Caki2 (cell line): ENCODE data around the gene KRTAP3-3. TPM values are rescaled to one million over a fixed set of nuclear protein-coding genes. Genes with fewer than 3 reads are reported as not detected.
"Not testable (repeated sequence)": the region's sequence is repeated elsewhere in the genome, so short reads cannot be mapped to it uniquely, and the experiment has no call there.

Experiments used
- DNase-seq: peaks from one replicate; pipeline ENCODE4 v3.0.0-alpha.2; 2015; ENCODE audit warnings: low read depth
- in situ Hi-C: cut with HindIII; loops from 2 replicates; pipeline ENCODE4 v1.10.0; 2016; ENCODE audit warnings: low sequenced_read_pairs, low pct_unique_long_range_greater_than_20kb, mixed read lengths
- total RNA-seq: library from RNA; depleted of rRNA; stranded (reverse); fragments of >200 nt; shearing (Covaris generic); gene quantifications from 2 replicates; pipeline ENCODE4 v1.2.3, GENCODE V29; 2014; ENCODE audit warnings: low replicate concordance

The KRTAP3-3 gene
- total RNA-seq, 1 experiment from 2014 or later: not detected

- no peak for DNase-seq
- in situ Hi-C loops: no loop called here
These were observed 16.0 kb upstream of the KRTAP3-3 start for GRCh38 chr17:41009936-41010335.

- no peak for DNase-seq
- in situ Hi-C loops: no loop called here
These were observed 15.4 kb upstream of the KRTAP3-3 start for GRCh38 chr17:41009301-41009760.

GRCh38 chr17:41008811-41009210, 14.8 kb upstream of the KRTAP3-3 start, which contains the start of gene KRTAP3-1:
Gene KRTAP3-1 (minus strand): TSS chr17:41009128. CDS start chr17:41009074, 54 bp downstream.
- DNase-seq: no peak
- in situ Hi-C loops: no loop called here

- in situ Hi-C loops: no loop called here
- DNase-seq: no peak
These were observed 10.4 kb upstream of the KRTAP3-3 start for GRCh38 chr17:41004397-41004796.

- in situ Hi-C loops: no loop called here
- DNase-seq: no peak
These were observed 10.0 kb upstream of the KRTAP3-3 start for GRCh38 chr17:41003926-41004325.

GRCh38 chr17:41002814-41003213, 8.8 kb upstream of the KRTAP3-3 start:
- in situ Hi-C loops: no loop called here
- DNase-seq: no peak

- DNase-seq: no peak
- in situ Hi-C loops: no loop called here
These were observed 7.8 kb upstream of the KRTAP3-3 start for GRCh38 chr17:41001795-41002194.

- in situ Hi-C loops, DNase-seq: not testable (repeated sequence)
These were observed 5.6 kb upstream of the KRTAP3-3 start, which contains the start of gene KRTAP3-2 for GRCh38 chr17:40999563-40999962. Gene KRTAP3-2 (minus strand): TSS chr17:40999906. CDS start chr17:40999853, 53 bp downstream.

- DNase-seq: no peak
- in situ Hi-C loops: no loop called here
These were observed 3.4 kb upstream of the KRTAP3-3 start for GRCh38 chr17:40997361-40997760.

- in situ Hi-C loops: no loop called here
- DNase-seq: no peak
These were observed 2.9 kb upstream of the KRTAP3-3 start for GRCh38 chr17:40996829-40997228.

- DNase-seq: no peak
- in situ Hi-C loops: no loop called here
These were observed 1.2 kb upstream of the KRTAP3-3 start for GRCh38 chr17:40995116-40995515.

GRCh38 chr17:40993084-40993483, 880 bp downstream of the KRTAP3-3 start:
- no peak for DNase-seq
- in situ Hi-C loops: no loop called here

GRCh38 chr17:40992666-40993065, 1.3 kb downstream of the KRTAP3-3 start:
- in situ Hi-C loops: no loop called here
- DNase-seq: no peak

- DNase-seq: no peak
- in situ Hi-C loops: no loop called here
These were observed 7.0 kb downstream of the KRTAP3-3 start for GRCh38 chr17:40986920-40987319.

- in situ Hi-C loops: no loop called here
- DNase-seq: no peak
These were observed 9.7 kb downstream of the KRTAP3-3 start, which contains the start of gene KRT40 for GRCh38 chr17:40984226-40984625. Gene KRT40 (minus strand): TSS chr17:40984326. CDS start chr17:40984273, 53 bp downstream.

- DNase-seq: no peak
- in situ Hi-C loops: no loop called here
These were observed 12.8 kb downstream of the KRTAP3-3 start for GRCh38 chr17:40981115-40981514.

- no peak for DNase-seq
- in situ Hi-C loops: no loop called here
These were observed 13.4 kb downstream of the KRTAP3-3 start for GRCh38 chr17:40980596-40980995.

GRCh38 chr17:40980117-40980516, 13.8 kb downstream of the KRTAP3-3 start:
- in situ Hi-C loops: no loop called here

GRCh38 chr17:40978575-40979151, 15.3 kb downstream of the KRTAP3-3 start:
- in situ Hi-C loops: no loop called here
- DNase-seq: no peak

More at GRCh38 chr17:40980117-40980516, 13.8 kb downstream of the KRTAP3-3 start:
- DNase-seq: no peak

GRCh38 chr17:40975516-40975915, 18.4 kb downstream of the KRTAP3-3 start:
- DNase-seq: no peak
- in situ Hi-C loops: no loop called here
